GM18505 (cell line): ENCODE results near the gene CTU2.

Experiments
- ATAC-seq: cut with Tn5 transposase; IDR thresholded peaks from one replicate; pipeline ENCODE4 v1.9.1; 2021; ENCODE audit not compliant: unreplicated experiment
- POLR2A ChIP-seq: IDR thresholded peaks from 4 replicates; pipeline ENCODE4 v1.6.1; 2011; ENCODE audit warnings: borderline replicate concordance; ENCODE audit not compliant: insufficient read depth, insufficient read length; ENCODE audit errors: extremely low read depth

The CTU2 gene

DNA sequence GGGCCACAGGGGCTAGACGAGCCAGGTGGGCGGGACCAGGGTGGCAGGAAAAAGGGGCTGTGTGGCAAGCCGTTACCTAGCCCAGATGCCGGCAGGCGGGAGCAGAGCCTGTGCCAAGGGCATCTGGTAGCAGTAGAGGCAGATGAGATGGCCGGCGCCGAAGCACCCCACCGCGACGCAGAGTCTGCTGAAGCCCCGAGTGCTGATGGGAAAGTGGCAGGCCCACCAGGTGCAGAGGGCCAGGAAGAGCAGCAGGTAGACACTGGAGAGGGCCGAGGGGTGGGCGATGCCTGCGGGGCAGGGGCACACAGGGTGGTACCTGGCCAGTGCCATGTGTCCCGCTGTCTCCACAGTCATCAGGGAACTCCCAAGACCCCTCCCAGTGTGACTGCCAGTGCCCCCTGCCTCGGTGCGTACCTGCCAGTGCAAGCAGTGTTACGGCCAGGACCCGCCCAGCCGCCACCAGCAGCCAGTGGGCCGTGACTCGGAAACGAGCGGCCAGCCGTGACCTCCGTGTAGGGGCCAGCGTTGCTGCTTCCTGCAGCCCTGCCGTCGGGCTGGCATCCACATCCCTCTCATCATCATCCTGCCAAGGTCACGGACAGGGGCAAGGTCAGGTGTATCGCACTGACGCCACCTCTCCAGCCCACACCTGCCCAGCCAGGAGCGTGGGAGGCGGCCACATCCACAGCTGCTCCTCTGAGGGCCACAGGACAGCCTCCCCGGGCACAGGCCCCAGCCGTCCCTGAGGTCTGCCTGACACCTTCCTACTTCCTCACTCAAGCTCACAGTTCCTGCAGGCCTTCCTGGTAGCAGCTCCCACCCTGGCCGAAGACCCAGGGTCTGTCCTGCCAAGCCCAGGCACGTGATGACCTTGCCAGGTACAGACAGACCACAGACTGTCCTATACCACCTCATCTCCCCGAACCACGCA lies 32.1 kb downstream of the CTU2 start:
- ATAC-seq, result no peak
- no peak for TF ChIP-seq POLR2A

DNA sequence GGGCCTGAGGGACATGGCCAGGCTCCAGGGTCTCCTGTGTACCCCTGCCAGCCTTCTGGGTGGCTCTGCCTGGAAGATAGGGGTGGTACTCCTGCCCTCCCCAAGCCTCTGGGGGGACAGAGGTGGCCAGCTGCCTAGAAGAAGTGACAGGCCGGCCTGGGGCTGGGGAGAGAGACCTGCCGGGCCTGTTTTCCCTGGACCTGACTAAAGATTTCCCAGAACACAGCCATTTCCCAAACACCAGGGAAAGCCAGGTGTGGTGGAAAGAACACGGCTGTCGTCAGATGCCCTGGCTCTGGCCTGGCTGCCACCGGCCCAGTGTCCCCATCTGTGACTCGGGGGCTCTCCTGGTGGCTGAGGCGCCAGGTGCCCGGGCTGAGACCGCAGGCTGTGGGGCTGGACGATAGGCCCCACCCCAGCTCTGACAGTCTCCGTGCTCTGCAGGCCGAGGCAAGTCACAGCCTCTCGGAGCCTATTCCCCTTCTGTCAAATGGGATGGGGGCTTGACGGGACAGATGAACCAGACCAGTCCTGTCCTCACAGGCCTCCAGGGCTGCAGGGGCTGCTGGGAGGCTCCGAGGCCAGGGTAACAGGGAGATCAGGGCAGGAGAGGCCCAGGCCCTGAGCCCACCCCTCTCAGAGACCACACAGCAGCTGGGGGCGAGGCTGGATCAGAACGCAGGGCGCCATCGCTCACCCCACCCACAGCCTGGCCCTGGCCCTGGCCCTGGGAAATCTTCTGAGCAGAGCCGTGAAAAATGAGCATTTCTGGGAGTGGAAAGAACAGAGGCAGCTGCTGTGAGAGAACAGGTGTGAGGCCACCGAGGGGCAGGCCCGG lies 33.1 kb downstream of the CTU2 start:
- ATAC-seq, result no peak
- TF ChIP-seq POLR2A, result no peak

- no peak for ATAC-seq
- TF ChIP-seq POLR2A, result no peak
Observed at GRCh38 chr16:88739977-88740726, 33.8 kb downstream of the CTU2 start.

DNA sequence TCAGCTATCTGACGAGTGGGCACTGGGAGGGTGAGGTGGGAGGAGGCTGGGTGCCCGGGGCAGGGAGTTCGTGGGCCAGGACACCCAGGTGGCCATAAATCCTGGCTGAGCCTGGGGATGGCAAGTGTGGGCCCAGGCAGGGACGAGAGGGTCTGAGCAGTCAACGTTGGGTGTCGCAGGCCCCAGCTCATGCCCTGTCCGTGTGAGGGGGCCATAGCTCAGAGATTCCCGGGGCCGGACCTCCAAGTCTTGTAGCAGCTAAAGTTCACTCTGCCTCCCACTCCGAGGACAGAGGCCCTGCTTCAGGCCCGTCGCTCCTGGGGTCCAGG lies 34.4 kb downstream of the CTU2 start:
- TF ChIP-seq POLR2A, result no peak
- ATAC-seq, result no peak

- no peak for TF ChIP-seq POLR2A
- ATAC-seq, result no peak
Observed at GRCh38 chr16:88741368-88741767, 35.1 kb downstream of the CTU2 start.

DNA sequence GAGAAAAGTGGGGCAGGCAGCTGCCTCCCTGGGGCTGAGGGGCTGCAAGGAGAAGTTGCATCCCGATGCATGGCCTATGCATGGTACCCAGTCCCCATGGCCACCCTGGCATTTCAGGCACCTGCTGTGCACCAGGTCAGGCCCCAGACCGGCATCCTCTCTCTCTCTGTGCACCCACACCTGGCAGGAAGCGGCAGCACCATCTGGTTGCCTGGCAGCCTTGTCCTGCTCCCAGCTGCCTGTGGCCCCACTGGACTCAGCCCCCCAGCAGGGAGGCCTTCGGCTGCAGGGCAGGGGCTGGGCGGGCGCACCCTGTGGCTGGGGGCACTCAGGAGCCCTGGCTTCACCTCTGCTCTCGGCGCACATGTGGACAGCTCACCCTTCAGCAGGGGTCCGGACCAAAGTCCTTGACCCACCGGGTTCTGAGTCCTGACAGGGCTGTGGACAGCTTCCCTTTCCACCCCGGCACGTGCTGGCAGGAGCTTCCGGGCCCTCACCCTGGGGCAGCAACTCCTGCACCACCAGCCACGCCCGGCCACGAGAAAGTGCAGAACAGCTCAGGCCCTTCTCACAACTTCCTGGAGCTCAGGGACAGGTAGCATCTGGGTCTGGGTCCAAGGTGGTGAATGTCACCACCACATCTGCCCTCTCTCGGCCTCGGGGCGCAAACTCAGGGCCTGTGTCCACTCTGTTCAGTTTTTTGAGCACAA lies 36.7 kb downstream of the CTU2 start:
- no peak for ATAC-seq

GRCh38 chr16:88743693-88744576 lies 37.6 kb downstream of the CTU2 start:
- ATAC-seq, result no peak
- no peak for TF ChIP-seq POLR2A

More for the DNA sequence above, 36.7 kb downstream of the CTU2 start:
- no peak for TF ChIP-seq POLR2A

- no peak for TF ChIP-seq POLR2A
- ATAC-seq, result peak; percentile 1
Observed at GRCh38 chr16:88744577-88745521, 38.5 kb downstream of the CTU2 start.

DNA sequence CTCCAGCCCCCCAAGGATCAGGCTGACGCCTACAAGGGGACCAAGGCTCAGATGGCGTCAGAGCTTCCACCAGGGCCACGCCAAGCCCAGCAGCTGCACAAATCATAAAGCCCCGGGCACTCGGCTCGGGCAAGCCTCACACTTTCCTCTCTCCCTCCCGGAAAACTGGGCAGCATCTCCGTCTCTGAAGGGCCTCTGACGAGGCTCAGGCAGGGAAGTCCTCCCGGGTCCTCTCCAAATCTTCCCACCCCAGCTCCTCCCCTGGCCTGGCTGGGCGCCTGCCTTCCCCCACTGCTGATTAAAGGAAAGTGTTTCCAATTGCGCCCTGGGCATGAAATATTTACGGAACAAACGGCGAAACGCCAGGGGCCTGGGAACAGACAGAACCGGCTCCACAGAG lies 40.2 kb downstream of the CTU2 start:
- TF ChIP-seq POLR2A, result no peak

DNA sequence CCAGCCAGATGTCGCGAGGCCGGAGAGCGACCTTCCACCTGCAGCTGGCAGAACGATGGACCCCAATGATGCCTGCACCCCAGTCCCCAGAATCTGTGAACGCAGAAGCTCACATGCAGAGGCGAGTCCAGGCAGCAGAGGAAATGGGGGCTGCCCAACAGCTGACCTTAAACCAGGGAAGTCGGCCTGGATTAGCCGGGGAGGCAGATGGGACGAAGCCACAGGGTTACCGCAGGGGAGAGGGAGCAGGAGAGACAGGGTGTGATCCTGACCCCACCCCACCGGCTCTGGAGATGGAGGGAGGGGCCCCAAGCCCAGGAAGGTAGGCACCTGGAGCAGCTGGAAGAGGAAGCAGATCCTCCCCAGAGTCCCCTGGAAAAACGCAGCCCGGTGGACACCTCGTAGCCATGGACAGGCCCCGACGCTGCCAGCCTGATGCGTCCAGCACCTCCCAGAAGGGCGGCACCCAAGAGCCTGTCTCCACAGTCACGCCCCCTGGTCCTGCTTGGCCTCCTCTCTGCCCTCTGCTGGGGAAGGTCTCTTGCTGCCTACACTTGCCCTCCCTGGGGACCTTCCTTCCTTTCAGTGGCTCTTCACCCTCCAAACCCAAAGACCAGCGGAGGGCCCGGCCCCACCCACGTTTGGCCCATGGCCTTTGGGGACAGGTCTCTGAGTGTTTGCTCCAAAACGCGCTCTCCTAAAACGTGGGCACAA lies 41.4 kb downstream of the CTU2 start:
- TF ChIP-seq POLR2A, result no peak
- no peak for ATAC-seq

More for the DNA sequence above, 40.2 kb downstream of the CTU2 start:
- no peak for ATAC-seq
